OCI-LY1 (cell line): ENCODE measurements around the gene FARS2.

Experiments
- H2AFZ ChIP-seq: fragments of 200-600 bp; sonication (generic), shearing (Covaris generic); 2 replicates; pipeline ENCODE4 v1.6.0; 2014; ENCODE audit warnings: antibody characterized with exemption, mild to moderate bottlenecking, low read length
- H3F3A ChIP-seq: fragments of 200-600 bp; sonication (generic), shearing (Covaris generic); 2 replicates; pipeline ENCODE4 v1.6.0; 2014; ENCODE audit warnings: mild to moderate bottlenecking, antibody characterized with exemption, low read length, moderate library complexity; ENCODE audit not compliant: insufficient read depth
- H3K27ac ChIP-seq: fragments of 200-600 bp; sonication (generic); 2 replicates; pipeline ENCODE4 v1.5.1; 2014; ENCODE audit warnings: low read length, mixed run types, mild to moderate bottlenecking, low read depth; ENCODE audit not compliant: poor library complexity, severe bottlenecking
- H3K27me3 ChIP-seq: fragments of 200-600 bp; sonication (generic); 2 replicates; pipeline ENCODE4 v1.6.0; 2014; ENCODE audit warnings: antibody characterized with exemption, mild to moderate bottlenecking, low read length, moderate library complexity; ENCODE audit not compliant: insufficient read depth
- H3K36me3 ChIP-seq: fragments of 200-600 bp; sonication (generic); 2 replicates; pipeline ENCODE4 v1.6.1; 2014; ENCODE audit warnings: mild to moderate bottlenecking, antibody characterized with exemption, low read length, moderate library complexity, mixed read lengths; ENCODE audit not compliant: insufficient read depth
- H3K4me1 ChIP-seq: fragments of 200-600 bp; sonication (generic); 2 replicates; pipeline ENCODE4 v1.5.1; 2014; ENCODE audit warnings: mild to moderate bottlenecking, low read length, moderate library complexity; ENCODE audit not compliant: insufficient read depth, severe bottlenecking
- H3K4me2 ChIP-seq: fragments of 200-600 bp; sonication (generic), shearing (Covaris generic); 2 replicates; pipeline ENCODE4 v1.6.1; 2014; ENCODE audit warnings: low read length
- H3K4me3 ChIP-seq: fragments of 200-600 bp; sonication (generic); 2 replicates; pipeline ENCODE4 v1.5.1; 2014; ENCODE audit warnings: low read length, low read depth, mild to moderate bottlenecking, mixed read lengths; ENCODE audit not compliant: poor library complexity, severe bottlenecking
- H3K79me2 ChIP-seq: fragments of 200-600 bp; shearing (Covaris generic); 2 replicates; pipeline ENCODE4 v1.6.1; 2016; ENCODE audit warnings: mixed run types, low read length, mixed read lengths; ENCODE audit not compliant: insufficient read depth
- H3K9ac ChIP-seq: fragments of 200-600 bp; sonication (generic), shearing (Covaris generic); 2 replicates; pipeline ENCODE4 v1.6.1; 2014; ENCODE audit warnings: mild to moderate bottlenecking, low read length, mixed read lengths
- H3K9me2 ChIP-seq: fragments of 200-600 bp; sonication (generic), shearing (Covaris generic); 2 replicates; pipeline ENCODE4 v1.6.1; 2014; ENCODE audit warnings: low read depth, mild to moderate bottlenecking, low read length, mixed read lengths
- H3K9me3 ChIP-seq: fragments of 200-600 bp; shearing (Covaris generic); 2 replicates; pipeline ENCODE4 v1.6.1; 2014; ENCODE audit warnings: low read length, mixed read lengths
- H4K20me1 ChIP-seq: fragments of 200-600 bp; sonication (generic), shearing (Covaris generic); 2 replicates; pipeline ENCODE4 v1.6.0; 2016; ENCODE audit warnings: mild to moderate bottlenecking, low read length; ENCODE audit not compliant: insufficient read depth
- CTCF ChIP-seq: fragments of 200-600 bp; sonication (generic), shearing (Covaris generic); IDR thresholded peaks from 2 replicates; pipeline ENCODE4 v1.5.1; 2017; ENCODE audit warnings: mild to moderate bottlenecking, antibody characterized with exemption, low read length, moderate library complexity, mixed read lengths
- EZH2 ChIP-seq: fragments of 200-600 bp; sonication (generic), shearing (Covaris generic); IDR thresholded peaks from 2 replicates; pipeline ENCODE4 v1.8.0; 2017; ENCODE audit warnings: borderline replicate concordance, mixed run types, mild to moderate bottlenecking, antibody characterized with exemption, low read length, moderate library complexity, mixed read lengths

FARS2 gene

GRCh38 chr6:5747379-5747778 lies 486.1 kb downstream of the FARS2 start:
- no peak overlapping the region for H3K4me2 ChIP-seq
- H3K79me2 ChIP-seq = no peaks in the 10 kb centered on the region
- no peaks in the 10 kb centered on the region for H3K9me2 ChIP-seq
- TF ChIP-seq EZH2 (no peak), CTCF (no peak)
- no peaks in the 10 kb centered on the region for H3K27me3 ChIP-seq
- no peak overlapping the region for H3K9ac ChIP-seq
- peaks cover 3% of the 10 kb centered on the region for H3K4me1 ChIP-seq
- no peak overlapping the region for H3K27ac ChIP-seq
- no peaks in the 10 kb centered on the region for H4K20me1 ChIP-seq
- no peaks in the 10 kb centered on the region for H3F3A ChIP-seq
- H3K4me3 ChIP-seq = no peak overlapping the region
- no peaks in the 10 kb centered on the region for H3K36me3 ChIP-seq
- no peaks in the 10 kb centered on the region for H3K9me3 ChIP-seq
- no peak overlapping the region for H2AFZ ChIP-seq

- H3K9me3 ChIP-seq = peaks cover 2% of the 10 kb centered on the region
- no peak overlapping the region for H3K27ac ChIP-seq
- no peak overlapping the region for H3K9ac ChIP-seq
- no peaks in the 10 kb centered on the region for H3K27me3 ChIP-seq
- H3K4me1 ChIP-seq = peaks cover 3% of the 10 kb centered on the region
- no peak overlapping the region for H3K4me2 ChIP-seq
- no peaks in the 10 kb centered on the region for H3K9me2 ChIP-seq
- H3K36me3 ChIP-seq = 0 out of 2 replicates have a peak, but pooled peaks cover 1% of the 10 kb centered on the region
- no peaks in the 10 kb centered on the region for H4K20me1 ChIP-seq
- H3K79me2 ChIP-seq = no peaks in the 10 kb centered on the region
- no peak overlapping the region for H2AFZ ChIP-seq
- H3F3A ChIP-seq = no peaks in the 10 kb centered on the region
- H3K4me3 ChIP-seq = no peak overlapping the region
- TF ChIP-seq CTCF (no peak), EZH2 (no peak)
Measured at GRCh38 chr6:5749016-5749650, 487.8 kb downstream of the FARS2 start.

GRCh38 chr6:5749651-5750215 lies 488.4 kb downstream of the FARS2 start:
- Histone ChIP-seq H3K36me3 (0 out of 2 replicates have a peak, but pooled peaks cover 3% of the 10 kb centered on the region), H2AFZ (no peak overlapping the region), H3K4me2 (no peak overlapping the region), H3K79me2 (no peaks in the 10 kb centered on the region), H3K9ac (no peak overlapping the region), H3K27ac (no peak overlapping the region), H3K4me3 (no peak overlapping the region), H3K9me3 (peaks cover 6% of the 10 kb centered on the region), H3K9me2 (no peaks in the 10 kb centered on the region), H3K4me1 (peaks cover 3% of the 10 kb centered on the region), H3F3A (no peaks in the 10 kb centered on the region), H4K20me1 (no peaks in the 10 kb centered on the region), H3K27me3 (no peaks in the 10 kb centered on the region)
- TF ChIP-seq CTCF (no peak), EZH2 (no peak)
